GM19467 (cell line): Measurements from ENCODE around the gene THUMPD3.

ENCODE experiments used
- ATAC-seq: cut with Tn5 transposase; IDR thresholded peaks from one replicate; pipeline ENCODE4 v1.9.1; 2021; ENCODE audit warnings: mild to moderate bottlenecking, moderate library complexity; ENCODE audit not compliant: unreplicated experiment

Gene THUMPD3, protein sequence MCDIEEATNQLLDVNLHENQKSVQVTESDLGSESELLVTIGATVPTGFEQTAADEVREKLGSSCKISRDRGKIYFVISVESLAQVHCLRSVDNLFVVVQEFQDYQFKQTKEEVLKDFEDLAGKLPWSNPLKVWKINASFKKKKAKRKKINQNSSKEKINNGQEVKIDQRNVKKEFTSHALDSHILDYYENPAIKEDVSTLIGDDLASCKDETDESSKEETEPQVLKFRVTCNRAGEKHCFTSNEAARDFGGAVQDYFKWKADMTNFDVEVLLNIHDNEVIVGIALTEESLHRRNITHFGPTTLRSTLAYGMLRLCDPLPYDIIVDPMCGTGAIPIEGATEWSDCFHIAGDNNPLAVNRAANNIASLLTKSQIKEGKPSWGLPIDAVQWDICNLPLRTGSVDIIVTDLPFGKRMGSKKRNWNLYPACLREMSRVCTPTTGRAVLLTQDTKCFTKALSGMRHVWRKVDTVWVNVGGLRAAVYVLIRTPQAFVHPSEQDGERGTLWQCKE

DNA sequence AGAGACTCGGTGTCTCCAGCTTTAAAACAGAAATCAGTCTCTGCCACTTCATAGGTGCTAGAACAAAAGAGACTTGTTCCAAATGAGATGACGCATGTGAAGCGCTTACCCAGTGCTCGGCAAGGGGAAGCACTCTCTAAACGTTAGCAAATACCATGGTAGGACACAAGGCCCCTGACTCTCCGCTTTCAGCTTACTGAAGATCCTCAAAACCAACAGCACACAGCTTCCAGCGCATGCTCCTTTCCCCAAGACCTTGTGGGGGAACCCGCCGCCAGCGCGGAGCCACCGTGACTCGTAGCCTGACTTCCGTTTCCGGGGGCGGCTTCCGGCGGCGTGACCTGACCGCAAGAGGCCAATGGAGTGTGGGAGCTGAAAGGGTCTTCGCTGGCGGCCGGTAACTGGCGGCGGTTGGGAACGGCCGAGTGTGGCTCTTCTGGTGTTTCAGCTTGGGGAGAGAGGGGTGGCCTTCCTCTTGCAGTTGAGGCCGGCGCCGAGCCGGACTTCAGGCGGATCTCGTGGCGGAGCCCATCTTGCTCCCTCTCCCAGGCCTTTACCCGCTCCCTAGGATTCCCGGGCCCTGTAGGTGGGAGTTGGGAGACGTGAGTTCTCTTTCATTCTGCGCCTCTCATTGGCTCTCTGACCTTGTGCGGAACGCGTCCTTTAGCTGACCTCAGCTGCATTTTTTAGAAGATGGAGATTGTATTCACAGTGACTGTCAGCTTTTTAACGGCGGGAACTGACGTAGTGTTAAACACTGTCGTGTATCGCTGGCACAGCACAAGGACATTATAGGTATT is at the start of gene THUMPD3:
TSS of gene THUMPD3 (plus strand) at position 324 of the 800 bp plus-strand sequence. CDS start 2,015 bp downstream, outside the sequence.
- peak; percentile 98 for ATAC-seq

- no peak for ATAC-seq
Observed at GRCh38 chr3:9314796-9315195, 48.1 kb upstream of the THUMPD3 start.

- ATAC-seq, result no peak
Observed at GRCh38 chr3:9316881-9317361, 45.9 kb upstream of the THUMPD3 start.

DNA sequence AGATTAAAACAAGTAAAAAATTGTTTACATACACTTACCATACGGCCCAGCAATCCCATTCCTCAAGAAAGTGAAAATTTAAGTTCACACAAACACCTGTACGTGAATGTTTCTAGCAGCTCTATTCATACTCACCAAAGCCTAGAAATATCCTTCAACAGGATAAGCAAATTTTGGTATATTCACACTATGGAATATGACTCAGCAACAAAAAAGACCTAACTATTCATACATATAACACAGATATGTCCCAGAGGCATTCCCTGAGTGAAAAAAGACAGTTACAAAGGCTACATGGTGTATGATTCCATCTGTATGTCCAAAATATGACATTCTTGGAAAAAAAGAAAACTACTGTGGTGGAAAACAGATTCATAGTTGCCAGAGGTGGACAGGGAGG is 40.1 kb upstream of the THUMPD3 start:
- no peak for ATAC-seq

- ATAC-seq, result no peak
Observed at GRCh38 chr3:9324944-9325343, 37.9 kb upstream of the THUMPD3 start.

GRCh38 chr3:9327578-9327977 is 35.3 kb upstream of the THUMPD3 start:
- ATAC-seq, result no peak

DNA sequence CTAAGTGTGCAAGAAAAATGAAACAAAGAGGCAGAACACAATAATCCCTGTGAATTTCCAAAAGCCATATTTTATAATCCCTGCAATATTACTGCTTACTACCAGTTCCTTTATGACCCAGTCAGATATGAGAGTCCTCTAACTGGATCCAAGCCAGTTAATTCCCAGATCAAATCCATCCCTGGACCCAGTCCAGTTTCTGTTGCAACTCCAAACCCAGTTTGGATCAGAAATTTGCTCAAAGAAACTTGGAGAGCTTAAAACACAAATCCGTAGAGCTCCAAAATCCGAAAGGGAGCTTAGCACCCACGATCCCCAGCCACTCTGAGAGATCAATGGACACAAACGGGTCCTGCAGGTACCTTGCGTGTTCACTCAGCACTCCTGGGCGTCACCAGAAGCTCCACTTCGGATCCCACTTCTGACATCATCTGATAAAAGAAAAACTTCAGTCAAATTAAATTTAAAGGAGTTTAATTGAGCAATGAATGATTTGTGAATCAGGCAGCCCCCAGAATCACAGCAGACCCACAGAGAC is 32.6 kb upstream of the THUMPD3 start:
- ATAC-seq, result no peak

DNA sequence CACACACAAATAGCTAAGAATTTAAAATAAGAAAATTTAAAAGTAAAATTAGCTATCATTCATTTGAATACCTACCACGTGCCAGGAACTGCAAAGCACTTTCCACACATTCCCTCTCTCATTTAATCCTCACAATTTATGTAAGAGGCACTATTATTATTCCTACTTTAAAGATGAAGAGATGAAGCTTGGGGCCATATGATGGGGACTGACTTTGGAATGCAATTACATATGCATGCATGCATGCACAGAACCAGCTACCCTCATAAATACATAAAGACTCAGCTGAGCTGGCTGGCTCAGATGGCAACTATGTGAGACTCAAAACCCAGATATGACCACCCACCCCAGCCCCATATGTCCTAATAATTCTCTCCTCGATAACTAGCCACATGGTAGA is 31.7 kb upstream of the THUMPD3 start:
- ATAC-seq, result no peak

DNA sequence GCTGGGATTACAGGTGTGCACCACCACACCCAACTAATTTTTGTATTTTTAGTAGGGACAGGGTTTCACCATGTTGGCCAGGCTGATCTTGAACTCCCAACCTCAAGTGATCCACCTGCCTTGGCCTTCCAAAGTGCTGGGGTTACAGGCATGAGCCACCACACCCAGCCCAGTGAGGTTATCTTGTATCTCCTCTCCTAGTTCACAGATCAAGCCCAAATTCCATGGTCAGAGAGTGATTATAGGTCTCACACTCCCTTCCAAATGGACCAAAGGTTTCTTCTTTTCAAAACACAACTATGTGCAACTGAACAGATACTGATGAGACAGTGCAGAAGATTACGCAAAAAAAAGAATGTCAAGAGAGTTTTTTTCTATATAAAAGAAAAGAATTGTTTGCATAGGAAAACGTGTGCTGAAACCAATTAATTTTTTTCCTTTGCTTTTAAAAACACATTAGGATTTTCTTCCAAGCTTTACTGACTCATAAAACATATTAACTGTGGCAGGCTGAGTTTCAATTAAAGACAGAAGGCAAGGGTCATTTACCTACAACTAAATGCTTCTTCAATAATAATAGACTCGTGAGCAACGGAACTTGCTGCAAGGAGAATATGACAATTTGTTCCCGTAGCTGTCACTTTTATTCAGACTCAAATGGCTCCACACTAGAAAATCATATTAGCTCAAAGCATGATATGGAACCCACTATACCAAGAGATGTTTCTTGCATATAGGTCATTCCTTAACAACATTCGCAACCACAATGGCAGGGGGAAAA is 30.4 kb upstream of the THUMPD3 start:
- ATAC-seq, result no peak

- ATAC-seq, result no peak
Observed at GRCh38 chr3:9339761-9340471, 22.9 kb upstream of the THUMPD3 start.

DNA sequence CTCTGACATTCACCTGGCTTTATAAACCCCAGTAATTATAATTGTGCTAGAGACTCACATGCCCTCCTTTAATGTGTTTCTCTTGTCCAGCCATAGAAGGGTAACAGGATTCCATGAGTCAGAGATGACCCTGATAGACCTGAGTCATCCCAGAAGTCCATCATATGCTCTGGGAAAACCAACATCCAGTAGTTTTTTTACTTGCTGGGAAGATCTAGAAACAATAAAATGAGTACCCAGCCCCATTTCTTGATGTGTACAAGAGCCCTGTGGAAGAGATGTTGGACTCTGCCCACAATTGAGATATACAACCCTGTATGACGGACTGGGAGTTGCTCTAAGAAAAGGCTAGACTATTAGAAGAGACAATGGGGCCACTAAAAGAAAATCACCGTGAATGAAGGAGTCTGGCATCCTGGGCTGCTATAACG is 22.4 kb upstream of the THUMPD3 start:
- no peak for ATAC-seq

DNA sequence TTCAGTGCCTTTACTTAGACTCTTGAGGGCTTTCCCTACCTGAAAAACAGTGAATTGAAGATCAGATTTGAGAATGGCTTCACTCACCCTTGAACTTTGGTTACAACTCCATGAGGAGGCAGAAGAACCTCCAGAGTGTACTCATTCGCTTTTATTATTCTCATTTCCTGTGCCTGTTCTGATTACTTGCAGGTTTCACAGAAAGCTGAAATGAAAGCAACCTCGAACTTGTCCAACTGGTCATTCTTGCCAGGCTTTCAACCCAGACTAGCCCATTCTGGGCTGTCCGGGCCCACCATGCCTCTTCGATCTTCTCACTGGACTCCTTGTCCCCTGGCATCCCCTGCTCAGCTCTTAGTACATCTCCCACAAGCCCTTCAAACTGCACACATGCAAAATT is 20.2 kb upstream of the THUMPD3 start:
- no peak for ATAC-seq

DNA sequence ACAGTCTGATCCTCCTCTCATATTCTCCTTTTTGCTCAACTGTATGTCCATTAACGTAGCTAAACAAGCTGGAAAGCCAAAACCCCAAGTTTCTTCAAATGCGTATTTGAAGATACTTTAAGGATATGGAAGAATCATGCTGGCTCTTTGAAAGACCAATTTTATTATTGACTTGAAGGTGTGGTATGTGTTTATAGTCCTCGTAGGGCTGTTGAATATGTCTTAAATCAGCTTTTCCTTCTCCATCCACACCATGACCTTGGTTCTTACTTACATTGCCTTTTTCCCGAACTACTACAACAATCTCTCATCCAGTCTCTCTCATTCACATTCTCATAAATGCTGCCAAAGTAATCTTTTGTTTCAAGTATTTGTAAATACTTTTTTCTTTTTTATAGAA is 19.7 kb upstream of the THUMPD3 start:
- ATAC-seq, result no peak

GRCh38 chr3:9345041-9345440 is 17.8 kb upstream of the THUMPD3 start:
- ATAC-seq, result no peak

- no peak for ATAC-seq
Observed at GRCh38 chr3:9346141-9346540, 16.7 kb upstream of the THUMPD3 start.

- ATAC-seq, result no peak
Observed at GRCh38 chr3:9347081-9347480, 15.8 kb upstream of the THUMPD3 start.

DNA sequence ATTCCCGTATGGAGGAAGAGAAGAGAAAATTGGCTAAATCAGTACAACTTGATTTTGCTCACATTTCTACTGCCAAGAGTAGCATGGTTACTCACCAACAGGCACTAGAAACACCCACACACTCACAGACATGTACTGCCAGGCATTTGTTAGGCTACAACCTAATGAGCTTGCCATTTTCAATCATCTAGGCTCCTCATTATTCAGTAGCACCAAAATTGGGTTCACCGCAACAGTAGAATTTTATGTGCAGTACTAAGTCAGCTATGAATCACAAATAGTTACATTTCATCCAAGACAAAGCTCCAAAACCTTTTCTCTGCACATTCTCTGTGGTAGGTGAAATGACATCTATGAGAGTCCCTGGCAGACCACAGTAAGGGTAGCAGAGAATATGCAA is 15.0 kb upstream of the THUMPD3 start:
- ATAC-seq, result no peak

DNA sequence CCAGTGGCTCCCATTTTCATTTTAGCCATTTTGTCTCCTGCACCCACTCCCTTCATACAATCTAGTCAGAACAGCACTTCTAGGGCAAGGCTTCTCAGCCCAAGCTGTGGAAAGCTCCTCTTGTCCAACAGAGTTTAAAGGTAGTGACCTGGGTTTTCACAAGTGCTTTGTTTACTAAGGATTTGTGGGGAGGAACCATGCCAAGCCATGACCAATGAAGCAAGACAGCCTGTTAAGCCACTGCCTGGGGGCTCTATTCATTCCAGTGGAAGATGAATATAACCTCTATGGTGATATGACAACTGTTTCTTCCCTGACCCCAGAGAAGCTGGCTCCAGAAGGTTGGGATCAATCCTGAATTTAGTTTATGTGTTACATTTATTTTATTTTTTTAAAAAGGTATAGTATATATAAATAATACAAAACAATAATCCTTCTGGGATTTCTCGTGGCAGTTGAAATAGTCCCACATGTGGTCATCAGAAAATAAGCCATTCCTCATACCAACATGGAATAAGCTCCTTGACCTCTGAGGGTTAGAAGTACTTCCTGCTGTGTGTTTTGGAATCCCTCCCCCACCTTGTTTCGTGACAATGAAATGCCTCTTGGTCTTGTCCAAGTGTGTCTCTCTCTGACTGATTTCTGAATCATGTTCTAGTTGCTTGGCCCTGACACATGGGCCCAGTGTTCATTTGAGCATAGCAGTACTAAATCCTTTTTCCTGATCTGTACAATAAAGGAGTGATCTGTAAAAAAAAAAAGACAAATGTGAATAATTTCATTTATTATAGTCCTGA is 13.3 kb upstream of the THUMPD3 start:
- no peak for ATAC-seq

- no peak for ATAC-seq
Observed at GRCh38 chr3:9351709-9352126, 11.1 kb upstream of the THUMPD3 start.
